Panc1 (cell line): ENCODE results near the gene HLA-DRA.

Experiments
- POLR2AphosphoS5 ChIP-seq: IDR thresholded peaks from 2 replicates; pipeline ENCODE4 v1.6.1; 2012; ENCODE audit warnings: mild to moderate bottlenecking, low read depth, low read length, moderate library complexity
- TF ChIP-seq, protein P1 (sequence below): fragments of 450-650 bp; IDR thresholded peaks from 2 replicates; pipeline ENCODE4 v1.5.1; 2017; ENCODE audit warnings: mild to moderate bottlenecking
- TF ChIP-seq, protein P2 (sequence below), 2 experiments: IDR thresholded peaks; 2 replicates each; pipeline ENCODE4 v1.6.1; 2011 to 2012; ENCODE audit warnings: low read depth in 2 of 2, control low read depth in 1 of 2, low read length in 1 of 2, mild to moderate bottlenecking in 1 of 2, moderate library complexity in 1 of 2; ENCODE audit not compliant: insufficient read depth in 1 of 2

DNA sequence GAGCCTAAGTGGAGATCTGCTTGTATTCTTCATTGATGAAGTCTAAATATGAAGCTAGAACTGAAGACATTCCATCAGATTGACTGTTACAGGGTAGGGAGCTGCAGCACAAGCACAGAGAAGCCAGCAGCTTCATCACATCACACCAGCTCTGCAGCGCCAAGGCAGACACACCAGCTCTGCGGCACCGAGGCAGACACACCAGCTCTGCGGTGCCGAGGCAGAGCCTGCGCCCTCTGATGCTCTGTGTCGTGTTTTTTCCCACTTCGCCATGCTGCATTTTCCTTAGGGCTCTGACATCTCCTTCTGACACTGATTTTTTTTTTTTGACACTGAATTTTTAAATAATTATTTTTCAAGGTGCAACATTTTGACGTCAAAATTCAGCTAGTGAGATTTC is 33.5 kb upstream of the HLA-DRA start:
- TF ChIP-seq, protein P1, sequence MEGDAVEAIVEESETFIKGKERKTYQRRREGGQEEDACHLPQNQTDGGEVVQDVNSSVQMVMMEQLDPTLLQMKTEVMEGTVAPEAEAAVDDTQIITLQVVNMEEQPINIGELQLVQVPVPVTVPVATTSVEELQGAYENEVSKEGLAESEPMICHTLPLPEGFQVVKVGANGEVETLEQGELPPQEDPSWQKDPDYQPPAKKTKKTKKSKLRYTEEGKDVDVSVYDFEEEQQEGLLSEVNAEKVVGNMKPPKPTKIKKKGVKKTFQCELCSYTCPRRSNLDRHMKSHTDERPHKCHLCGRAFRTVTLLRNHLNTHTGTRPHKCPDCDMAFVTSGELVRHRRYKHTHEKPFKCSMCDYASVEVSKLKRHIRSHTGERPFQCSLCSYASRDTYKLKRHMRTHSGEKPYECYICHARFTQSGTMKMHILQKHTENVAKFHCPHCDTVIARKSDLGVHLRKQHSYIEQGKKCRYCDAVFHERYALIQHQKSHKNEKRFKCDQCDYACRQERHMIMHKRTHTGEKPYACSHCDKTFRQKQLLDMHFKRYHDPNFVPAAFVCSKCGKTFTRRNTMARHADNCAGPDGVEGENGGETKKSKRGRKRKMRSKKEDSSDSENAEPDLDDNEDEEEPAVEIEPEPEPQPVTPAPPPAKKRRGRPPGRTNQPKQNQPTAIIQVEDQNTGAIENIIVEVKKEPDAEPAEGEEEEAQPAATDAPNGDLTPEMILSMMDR = no peak
- no peak for TF ChIP-seq POLR2AphosphoS5
- TF ChIP-seq, protein P2, sequence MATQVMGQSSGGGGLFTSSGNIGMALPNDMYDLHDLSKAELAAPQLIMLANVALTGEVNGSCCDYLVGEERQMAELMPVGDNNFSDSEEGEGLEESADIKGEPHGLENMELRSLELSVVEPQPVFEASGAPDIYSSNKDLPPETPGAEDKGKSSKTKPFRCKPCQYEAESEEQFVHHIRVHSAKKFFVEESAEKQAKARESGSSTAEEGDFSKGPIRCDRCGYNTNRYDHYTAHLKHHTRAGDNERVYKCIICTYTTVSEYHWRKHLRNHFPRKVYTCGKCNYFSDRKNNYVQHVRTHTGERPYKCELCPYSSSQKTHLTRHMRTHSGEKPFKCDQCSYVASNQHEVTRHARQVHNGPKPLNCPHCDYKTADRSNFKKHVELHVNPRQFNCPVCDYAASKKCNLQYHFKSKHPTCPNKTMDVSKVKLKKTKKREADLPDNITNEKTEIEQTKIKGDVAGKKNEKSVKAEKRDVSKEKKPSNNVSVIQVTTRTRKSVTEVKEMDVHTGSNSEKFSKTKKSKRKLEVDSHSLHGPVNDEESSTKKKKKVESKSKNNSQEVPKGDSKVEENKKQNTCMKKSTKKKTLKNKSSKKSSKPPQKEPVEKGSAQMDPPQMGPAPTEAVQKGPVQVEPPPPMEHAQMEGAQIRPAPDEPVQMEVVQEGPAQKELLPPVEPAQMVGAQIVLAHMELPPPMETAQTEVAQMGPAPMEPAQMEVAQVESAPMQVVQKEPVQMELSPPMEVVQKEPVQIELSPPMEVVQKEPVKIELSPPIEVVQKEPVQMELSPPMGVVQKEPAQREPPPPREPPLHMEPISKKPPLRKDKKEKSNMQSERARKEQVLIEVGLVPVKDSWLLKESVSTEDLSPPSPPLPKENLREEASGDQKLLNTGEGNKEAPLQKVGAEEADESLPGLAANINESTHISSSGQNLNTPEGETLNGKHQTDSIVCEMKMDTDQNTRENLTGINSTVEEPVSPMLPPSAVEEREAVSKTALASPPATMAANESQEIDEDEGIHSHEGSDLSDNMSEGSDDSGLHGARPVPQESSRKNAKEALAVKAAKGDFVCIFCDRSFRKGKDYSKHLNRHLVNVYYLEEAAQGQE (IDR thresholded peaks at IDR 0.05; ENCODE audit: insufficient read depth in 1 of 2, low read depth in 2 of 2, low read length in 1 of 2) = no peak
